Upper lobe of left lung (tissue), 4 donors: ENCODE results near the gene EOLA2.
"Not testable (repeated sequence)": the region's sequence is repeated elsewhere in the genome, so short reads cannot be mapped to it uniquely, and the experiment has no call there.

Experiments
- CTCF ChIP-seq, 6 experiments: fragments of 450-650 bp in 4 of 6; fragments of 200-600 bp in 2 of 6; sonication (generic) in 2 of 6; IDR thresholded peaks; one replicate each; pipeline ENCODE4 v1.5.1; 2016 to 2019; ENCODE audit warnings: antibody characterized with exemption in 6 of 6
- POLR2A ChIP-seq, 4 donors: fragments of 450-650 bp; IDR thresholded peaks; one replicate each; pipeline ENCODE4 v1.5.1; 2016 to 2017; ENCODE audit warnings: antibody characterized with exemption in 4 of 4, mild to moderate bottlenecking in 2 of 4

- not testable (repeated sequence) for TF ChIP-seq POLR2A, CTCF (IDR thresholded peaks at IDR 0.05)
These were observed 6.9 kb downstream of the EOLA2 start for GRCh38 chrX:149931355-149931754.
